GM21360 (cell line): Measurements from ENCODE around the gene PRM2.

ENCODE experiments used
- ATAC-seq: cut with Tn5 transposase; IDR thresholded peaks from one replicate; pipeline ENCODE4 v1.9.1; 2021; ENCODE audit warnings: mild to moderate bottlenecking, moderate library complexity; ENCODE audit not compliant: unreplicated experiment

The PRM2 gene, protein sequence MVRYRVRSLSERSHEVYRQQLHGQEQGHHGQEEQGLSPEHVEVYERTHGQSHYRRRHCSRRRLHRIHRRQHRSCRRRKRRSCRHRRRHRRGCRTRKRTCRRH

DNA sequence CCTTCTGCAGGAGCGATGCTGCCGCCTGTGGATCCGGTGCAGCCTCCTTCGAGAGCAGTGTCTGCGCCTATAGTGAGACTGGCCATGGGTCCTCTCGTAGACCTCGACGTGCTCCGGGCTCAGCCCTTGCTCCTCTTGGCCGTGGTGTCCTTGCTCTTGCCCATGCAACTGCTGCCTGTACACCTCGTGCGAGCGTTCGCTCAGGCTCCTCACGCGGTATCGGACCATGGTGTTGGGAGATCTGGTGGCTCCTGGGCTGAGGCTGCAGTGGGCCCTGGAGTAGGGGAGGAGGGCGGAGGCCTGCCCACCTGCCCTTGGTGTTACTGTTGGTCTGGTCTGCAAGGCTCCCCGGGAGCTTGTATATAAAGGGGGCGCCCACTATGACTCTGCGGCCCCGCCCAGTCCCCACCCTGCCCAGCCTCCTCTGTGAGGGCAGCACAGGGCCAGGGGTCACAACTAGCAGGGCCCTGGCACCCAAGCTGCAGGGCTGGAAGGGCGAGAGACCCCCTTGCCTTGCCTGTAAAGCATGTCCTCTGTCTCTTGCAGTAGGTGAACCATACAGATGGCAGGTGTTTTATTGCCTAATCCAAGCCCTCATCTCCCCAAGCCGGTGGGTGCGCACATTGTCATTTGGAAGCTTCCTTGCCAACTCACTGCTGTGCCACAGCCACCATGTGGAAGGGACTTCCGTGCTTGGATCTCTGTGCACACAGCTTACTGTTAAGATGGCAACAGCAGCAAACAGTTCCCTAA lies at the start of gene PRM2:
PRM2 (minus strand) TSS at position 338 of the 753 bp plus-strand sequence; CDS start at position 228, 110 bp downstream.
- ATAC-seq = no peak

DNA sequence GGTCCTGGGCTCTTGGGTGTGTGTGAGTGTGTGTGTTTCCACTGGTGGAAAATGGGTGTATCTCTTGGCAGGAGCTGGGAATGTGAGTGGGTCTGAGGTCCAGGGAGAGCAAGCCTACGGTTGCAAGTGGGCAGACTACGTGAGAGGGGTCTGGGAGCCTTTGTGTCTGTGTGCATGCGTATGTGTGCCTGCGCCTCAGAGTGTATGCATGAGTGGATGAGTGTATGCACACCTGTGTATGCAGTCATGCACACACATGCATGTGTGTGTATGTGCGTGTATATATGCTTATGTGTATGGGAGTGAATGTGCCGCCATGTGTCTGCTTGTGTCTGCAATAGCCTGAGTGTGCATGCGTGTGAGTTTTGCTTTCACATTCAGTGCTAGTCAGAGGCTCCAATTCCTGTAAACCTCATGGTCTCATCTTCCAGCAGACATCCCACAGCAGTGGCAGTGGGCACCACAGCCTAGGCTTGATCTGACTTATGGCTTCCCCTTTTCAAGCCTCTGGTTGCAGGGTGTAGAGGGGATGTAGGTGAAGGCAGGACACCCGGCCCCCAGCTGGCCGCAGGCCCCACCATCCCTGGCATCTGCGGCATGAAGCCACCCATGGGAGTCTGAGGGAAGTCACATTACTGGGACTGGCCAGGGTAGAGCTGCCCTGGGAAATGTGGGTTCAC lies 49.3 kb upstream of the PRM2 start:
- no peak for ATAC-seq

DNA sequence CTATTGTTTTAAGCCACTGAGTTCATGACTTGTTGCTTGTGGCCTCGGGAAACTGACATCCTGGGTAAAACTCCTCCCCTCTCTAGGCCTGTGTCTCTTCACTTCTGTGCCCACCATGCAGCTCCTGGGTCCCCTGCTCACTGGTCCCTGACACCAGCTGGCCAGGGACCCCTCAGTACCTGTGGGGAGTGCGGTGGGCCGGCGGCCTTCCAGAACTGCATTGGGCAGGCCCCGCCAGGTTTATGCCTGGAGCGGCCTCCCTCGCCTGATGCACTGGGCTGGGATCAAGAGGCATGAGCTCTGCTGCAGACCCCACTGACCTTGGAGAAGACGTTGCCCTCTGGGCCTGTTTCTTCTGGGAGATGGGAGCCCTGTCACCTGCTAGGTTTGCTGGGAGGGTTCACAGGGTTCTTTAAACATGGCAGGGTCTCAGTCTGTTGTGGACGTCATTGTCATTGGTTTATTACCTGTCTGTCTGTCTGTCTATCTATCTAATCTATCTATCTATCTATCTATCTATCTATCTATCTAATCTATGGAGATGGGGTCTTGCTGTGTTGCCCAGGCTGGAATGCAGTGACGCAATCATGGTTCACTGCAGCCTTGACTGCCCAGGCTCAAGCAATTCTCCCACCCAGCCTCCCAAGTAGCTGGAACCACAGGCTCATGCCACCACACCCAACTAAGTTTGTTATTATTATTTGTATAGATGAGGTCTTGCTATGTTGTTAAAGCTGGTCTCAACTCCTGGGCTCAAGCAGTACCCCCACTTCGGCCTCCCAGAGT lies 47.5 kb upstream of the PRM2 start:
- no peak for ATAC-seq

DNA sequence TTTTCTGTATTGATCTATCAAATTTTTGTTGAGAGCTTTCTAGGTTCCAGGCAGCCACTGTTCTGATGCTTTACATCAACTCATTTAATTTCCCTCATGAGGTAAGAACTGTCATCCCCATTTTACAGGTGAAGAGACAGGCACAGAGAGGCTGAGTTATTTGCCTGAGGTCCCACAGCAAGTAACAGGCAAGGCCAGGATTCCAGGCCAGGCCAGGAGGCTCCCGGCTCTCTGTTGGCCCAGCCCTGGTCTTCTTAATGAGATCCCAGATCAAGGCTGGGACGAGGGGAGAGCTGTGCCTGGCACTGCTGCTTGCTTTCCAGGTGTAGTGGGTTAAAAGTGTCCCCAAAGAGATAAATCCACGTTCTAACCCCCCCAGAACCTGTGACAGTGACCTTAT lies 46.5 kb upstream of the PRM2 start:
- ATAC-seq = no peak

DNA sequence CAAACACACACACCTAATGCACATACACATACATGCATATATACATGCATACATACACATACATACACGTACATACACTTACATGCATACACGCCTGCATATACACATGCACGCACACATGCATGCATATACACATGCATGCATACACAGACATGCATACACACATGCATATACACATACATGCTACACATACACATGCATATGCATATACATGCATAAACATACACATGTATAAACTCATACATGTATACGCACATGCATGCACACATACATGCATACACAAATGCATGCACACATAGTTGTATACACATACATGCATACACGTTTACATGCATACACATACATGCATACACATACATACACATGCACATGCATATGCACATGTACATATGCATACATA lies 45.4 kb upstream of the PRM2 start:
- no peak for ATAC-seq

DNA sequence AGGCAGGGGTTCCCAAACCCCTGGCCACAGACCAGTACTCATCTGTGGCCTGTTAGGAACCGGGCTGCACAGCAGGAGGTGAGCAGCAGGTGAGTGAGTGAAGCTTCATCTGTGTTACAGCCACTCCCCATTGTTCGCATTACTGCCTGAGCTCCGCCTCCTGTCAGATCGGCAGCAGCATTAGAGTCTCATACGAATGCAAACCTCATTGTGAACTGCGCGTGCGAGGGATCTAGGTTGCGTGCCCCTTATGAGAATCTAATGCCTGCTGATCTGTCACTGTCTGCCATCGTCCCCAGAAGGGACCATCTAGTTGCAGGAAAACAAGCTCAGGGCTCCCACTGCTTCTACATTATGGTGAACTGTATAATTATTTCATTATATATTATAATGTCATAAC lies 43.9 kb upstream of the PRM2 start:
- no peak for ATAC-seq

DNA sequence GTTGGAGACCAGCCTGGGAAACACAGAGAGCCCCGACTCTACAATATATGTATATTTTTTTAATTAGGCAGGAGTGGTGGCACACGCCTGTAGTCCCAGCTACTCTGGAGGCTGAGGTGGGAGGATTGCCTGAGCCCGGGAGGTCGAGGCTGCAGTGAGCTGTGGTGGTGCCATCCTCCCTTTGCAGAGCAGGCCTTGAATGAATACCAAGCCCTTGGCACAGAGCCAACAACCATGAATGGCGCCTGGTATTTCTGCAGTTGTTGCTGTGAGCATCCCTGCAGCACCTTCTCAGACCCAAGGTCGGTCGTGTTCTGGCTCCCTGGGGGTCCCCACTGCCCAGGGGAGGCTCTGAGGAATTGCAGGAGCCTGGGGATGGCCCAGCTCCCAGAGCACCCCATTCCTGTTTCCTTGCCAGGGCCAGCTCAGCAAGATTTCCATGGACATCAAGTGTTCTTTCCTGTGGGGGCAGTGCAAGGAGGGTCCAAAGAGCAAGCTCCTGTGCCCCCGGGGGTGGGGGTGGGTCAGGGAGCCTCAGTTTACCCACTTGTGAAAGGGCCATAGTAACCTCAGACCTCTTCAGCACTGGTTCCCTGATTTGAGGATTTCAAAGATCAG lies 43.4 kb upstream of the PRM2 start:
- no peak for ATAC-seq

DNA sequence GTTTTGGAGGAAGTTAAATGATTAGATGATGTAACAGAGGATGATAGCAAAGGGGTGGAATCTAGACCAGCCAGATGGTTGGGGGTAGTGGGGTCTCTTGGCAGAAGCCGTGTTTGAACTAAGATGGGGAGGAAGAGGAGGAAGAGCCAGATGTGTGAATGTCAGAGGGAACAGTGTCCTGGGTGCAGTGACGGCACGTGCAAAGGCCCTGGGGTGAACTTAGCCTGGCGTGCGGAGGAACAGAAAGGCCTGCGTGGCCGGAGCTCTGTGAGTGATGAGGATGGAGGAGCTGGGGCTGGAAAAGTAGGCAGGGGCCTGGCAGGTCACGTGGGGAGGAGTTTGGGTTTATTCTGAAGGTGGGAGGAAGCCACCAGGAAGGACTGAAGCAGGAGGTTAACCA lies 42.5 kb upstream of the PRM2 start:
- no peak for ATAC-seq

DNA sequence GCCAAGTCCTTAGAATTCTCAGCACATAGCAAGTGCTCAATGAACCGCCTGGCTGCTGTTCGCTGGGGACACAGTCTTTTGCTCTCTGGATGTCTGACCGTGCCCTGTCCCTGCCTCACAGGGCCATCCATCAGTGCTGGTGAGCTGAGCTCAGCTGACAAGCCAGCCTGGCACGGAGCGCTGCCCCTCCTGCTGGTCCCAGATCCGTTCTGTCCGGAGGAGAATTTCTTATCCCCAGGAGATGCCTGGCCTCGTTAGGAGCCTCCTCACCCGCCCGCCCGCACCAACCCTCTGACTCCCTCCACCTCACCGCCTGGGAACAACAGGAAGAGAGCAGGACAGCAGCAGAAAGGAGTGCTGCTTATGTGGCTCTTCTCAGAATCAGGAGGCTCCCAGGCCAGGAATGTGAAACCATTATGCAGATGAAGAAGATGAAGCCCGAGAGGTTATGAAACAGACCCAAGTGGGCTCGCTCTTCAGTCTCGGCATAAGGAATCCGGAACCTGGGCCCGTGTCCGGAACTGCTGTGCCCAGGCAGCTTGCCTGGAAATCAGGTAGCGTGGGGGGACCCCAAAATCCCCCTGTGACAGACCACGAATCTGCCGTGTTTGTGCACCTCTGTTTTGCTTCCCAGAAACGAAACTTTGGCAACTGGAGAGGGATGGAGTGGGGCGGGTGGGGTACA lies 40.2 kb upstream of the PRM2 start:
- no peak for ATAC-seq

DNA sequence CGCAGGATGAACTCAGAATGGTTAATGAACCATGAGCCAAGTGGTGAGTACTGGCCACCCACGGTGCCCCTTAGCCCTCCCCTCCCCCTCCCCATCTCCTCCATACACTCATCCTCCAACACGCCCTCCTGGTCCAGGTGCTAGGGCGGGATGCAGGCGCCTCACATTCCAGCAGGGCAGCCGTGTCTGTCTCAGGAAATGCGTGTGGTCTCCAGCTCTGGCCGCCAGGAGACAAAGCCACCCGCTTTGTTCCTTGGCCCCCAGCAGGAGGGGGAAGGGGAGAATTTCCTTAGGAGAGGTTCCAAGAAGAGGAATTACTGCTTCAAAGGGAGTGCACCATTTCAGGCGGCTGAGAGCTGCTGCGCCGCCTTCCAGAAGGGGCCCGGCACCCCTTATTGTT lies 39.2 kb upstream of the PRM2 start:
- ATAC-seq = no peak

DNA sequence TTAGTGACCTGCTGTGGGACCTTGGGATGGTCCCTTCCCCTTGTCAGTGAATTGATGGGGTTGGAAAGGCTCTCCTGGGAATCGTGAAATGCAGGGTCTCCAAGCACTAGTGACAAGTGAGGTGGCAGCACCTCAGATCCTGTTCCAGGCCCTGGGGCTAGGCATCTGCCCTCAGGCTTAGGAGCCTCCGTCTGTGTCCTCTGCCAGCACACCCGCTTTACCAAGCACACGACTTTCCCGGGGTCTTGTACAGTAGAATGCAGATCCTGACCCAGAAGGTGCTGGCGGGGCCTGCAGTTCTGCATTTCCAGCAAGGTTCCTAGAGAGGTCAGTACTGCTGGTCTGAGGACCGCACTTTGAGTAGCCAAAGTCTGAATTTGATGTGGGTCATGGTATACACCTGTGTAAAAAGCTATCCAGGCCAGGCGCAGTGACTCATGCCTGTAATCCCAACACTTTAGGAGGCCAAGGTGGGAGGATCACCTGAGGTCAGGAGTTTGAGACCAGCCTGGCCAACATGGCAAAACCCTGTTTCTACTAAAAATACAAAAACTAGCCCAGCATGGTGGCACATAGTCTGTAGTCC lies 38.1 kb upstream of the PRM2 start:
- no peak for ATAC-seq

DNA sequence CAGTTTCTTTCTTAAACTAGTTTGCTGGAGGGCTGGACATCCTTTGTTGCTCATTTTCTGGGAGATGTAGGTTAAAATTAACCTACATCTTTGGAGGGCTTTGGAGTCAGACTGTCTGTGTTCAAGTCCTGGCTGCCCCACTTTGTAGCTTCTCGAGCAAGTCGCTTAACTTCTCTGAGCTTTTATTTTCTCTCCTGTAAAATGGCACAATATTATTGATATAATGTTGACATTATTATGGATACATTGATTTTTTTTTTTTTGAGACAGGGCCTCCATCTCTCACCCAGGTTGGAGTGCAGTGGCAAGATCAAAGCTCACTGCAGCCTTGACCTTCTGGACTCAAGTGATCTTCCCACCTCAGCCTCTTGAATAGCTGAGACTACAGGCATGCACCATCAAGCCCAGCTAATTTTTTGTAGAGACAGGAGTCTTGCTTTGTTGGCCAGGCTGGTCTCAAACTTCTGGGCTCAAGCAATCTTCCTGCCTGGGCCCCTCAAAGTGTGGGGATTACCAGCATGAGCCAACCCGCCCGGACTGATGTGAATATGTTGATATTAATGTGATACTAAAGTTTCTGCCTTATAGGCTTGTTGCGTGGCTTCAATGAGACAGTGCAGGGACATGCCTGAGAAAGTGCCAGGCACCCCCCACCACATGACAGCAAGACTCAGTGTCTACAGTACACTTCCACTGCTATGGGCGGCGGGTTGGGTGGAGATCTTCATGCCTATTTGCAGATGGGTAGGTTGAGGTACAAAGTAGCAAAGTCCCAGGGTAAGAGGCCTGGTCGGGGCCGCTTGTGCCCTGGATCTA lies 37.4 kb upstream of the PRM2 start:
- ATAC-seq = no peak

DNA sequence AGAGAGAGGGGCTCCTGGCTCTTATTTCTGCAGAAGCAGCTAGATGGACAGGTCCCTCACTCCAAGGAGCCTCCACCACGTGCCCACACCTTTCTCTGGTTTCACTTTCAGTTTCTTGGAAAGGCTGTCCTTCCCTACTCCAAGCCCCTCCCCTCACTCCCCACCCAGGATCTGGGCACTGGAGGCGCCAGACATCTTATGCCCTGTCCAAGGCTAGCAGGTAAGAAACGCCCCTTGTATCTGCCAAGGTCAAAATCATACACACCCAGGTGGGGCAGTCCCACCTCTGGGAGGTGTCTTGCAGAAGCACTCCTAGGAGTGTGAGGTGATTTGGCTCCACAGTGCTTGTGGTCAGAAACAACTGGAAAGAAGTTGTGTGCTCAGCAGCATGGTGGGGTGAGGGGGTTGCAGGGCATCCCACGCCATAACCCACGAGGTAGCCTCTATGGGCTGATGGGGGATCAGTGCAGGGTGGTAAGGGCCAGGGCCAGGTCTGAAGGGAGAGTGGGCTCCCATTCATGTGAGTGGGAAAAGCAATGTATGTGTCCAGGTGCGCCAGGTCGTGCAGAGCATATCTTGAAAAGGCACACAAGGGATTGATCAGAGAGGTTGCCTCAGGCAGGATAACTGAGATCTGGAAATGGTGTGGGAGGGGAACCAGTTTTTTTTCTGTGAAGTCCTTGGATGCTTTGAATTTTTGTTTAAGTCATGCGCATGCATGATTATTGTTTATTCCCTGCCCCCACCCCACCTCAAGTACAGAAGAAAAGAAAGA lies 36.6 kb upstream of the PRM2 start:
- ATAC-seq = no peak

DNA sequence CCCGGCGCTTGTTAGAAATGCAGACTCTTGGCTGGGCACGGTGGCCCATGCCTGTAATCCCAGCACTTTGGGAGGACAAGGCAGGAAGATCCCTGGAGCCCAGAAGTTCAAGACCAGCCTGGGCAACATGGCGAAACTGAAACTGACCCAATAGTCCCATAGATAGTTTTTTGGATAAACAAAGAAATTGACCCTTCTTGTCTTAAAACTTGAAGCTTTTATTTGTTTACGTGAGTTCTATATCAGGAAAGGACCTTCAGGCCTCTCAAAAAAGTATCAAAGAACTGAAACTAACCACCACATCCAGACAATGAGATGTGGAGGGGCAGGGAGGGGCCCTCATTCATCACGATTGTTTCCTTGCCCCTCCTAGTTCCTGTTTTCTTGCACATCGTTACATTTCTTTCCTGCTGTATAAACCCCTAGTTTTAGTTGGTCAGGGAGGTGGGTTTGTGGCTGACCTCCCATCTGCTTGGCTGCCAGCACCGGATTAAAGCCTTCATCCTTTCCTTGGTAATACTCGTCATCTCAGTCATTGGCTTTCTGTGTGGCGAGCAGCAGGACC lies 34.8 kb upstream of the PRM2 start:
- no peak for ATAC-seq

DNA sequence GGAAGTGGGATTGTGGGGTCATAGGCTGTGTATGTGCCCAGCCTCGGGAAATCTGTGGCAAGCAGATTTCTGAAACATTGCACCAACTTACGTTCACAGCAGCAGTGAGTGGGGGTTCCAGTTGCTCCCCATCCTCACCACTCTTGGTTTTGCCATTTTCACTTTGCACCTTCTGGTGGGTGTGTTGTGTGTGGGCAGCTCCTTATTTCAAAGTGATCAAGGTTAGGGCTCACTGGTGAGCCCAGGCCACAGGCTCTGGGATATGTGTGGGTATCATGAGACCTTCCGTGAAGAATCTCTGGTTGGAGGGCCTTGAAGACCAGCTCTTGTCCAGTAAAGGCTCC lies 34.3 kb upstream of the PRM2 start:
- no peak for ATAC-seq

DNA sequence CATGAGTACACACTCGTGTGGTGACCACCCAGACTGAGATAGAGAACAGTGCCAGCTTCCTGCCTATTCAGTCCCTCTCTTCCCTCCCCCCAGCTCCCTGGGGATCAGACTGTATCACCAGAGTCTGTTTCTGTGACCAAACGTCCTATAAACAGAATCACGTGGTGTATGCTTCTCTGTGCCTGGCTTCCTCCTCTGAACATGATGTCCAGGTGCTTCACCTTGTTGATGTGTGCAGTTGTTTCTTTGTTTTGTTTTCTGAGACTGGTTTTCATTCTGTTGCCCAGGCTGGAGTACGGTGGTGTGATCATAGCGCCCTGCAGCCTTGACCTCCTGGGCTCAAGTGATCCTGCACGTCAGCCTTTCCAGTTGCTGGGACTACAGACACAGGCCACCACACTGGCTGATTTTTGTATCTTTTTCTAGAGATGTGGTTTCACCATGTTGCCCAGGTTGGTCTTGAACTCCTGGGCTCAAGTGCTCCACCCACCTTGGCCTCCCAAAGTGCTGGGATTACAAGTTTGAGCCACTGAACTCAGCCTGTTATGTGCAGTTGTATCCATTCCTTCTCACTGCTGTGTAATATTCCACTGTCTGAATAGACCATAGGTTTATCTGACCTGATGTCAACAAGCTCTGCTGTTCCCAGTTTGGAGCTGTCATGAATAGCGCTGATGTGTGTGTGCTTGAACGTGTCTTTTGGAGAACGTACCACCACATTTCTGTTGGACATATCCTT lies 33.8 kb upstream of the PRM2 start:
- ATAC-seq = no peak

DNA sequence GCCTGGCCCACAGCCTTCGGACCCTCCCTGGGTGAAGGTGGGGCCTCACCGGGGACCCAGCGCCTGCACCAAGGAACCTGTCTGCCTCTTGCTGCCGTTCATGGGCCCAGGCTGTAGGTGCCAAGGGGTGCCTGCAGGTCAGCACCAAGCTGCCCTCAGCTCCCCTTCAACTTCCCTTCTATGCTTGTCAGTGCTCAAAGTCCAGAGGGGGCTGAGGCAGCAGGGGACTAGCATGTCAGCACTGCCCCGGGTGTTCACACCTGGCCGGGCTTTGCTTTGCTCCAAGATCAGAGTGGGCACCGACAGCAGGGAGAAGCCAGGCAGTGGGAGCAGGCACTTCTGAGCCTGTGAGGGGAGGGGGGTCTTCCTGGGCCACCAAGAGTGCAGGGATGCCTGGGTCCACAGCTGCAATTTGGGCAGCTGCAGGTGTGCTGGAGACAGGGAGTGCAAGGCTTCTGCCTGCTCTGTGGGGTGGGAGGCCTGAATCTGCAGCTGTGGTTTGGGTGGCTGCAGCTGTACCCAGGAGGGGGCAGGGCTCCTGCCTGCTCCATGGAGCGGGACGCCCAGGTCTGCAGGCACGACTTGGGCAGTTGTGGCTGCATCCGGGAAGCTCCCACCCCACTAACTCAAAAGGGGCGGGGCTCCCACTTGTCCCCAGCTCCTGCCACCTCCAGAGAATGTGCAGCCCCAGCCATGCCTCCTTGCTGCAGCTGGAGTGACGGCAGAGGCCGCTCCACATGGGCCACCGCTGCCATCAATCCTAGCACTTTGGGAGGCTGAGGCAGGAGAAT lies 32.4 kb upstream of the PRM2 start:
- ATAC-seq = no peak
